BLaER1 (cell line): ENCODE results near the gene RSPH6A.

Experiments used
- H3K27ac ChIP-seq: shearing (Covaris generic); formaldehyde crosslinking; 2 replicates; pipeline ENCODE4 v1.8.1; 2022
- H3K27me3 ChIP-seq: shearing (Covaris generic); formaldehyde crosslinking; 2 replicates; pipeline ENCODE4 v1.8.1; 2022
- H3K36me3 ChIP-seq: shearing (Covaris generic); formaldehyde crosslinking; 2 replicates; pipeline ENCODE4 v1.8.1; 2022
- H3K4me1 ChIP-seq: shearing (Covaris generic); formaldehyde crosslinking; 2 replicates; pipeline ENCODE4 v1.8.1; 2022
- H3K4me2 ChIP-seq: shearing (Covaris generic); formaldehyde crosslinking; 2 replicates; pipeline ENCODE4 v1.8.1; 2022
- H3K4me3 ChIP-seq: shearing (Covaris generic); formaldehyde crosslinking; 2 replicates; pipeline ENCODE4 v1.8.1; 2022
- H3K9ac ChIP-seq: shearing (Covaris generic); formaldehyde crosslinking; 2 replicates; pipeline ENCODE4 v1.8.1; 2022
- H3K9me3 ChIP-seq: shearing (Covaris generic); formaldehyde crosslinking; 2 replicates; pipeline ENCODE4 v1.8.1; 2022
- H4K20me1 ChIP-seq: shearing (Covaris generic); formaldehyde crosslinking; 2 replicates; pipeline ENCODE4 v1.8.1; 2022
- Cebpa-rat ChIP-seq: shearing (Covaris generic); IDR thresholded peaks from 2 replicates; pipeline ENCODE4 v1.8.1; 2022

RSPH6A gene

GRCh38 chr19:45791744-45792469, 23.2 kb downstream of the RSPH6A start:
- H3K27ac ChIP-seq: peak overlapping the region; percentile 91
- H3K4me2 ChIP-seq: peak overlapping the region; percentile 95
- peak overlapping the region; percentile 89 for H3K9ac ChIP-seq
- peaks cover 32% of the 10 kb centered on the region for H3K36me3 ChIP-seq
- TF ChIP-seq Cebpa-rat: no peak
- H4K20me1 ChIP-seq: peaks cover 55% of the 10 kb centered on the region
- H3K4me3 ChIP-seq: peak overlapping the region; percentile 92
- H3K27me3 ChIP-seq: peaks cover 21% of the 10 kb centered on the region
- H3K4me1 ChIP-seq: peaks cover 35% of the 10 kb centered on the region
- H3K9me3 ChIP-seq: no peaks in the 10 kb centered on the region

GRCh38 chr19:45790942-45791341, 24.2 kb downstream of the RSPH6A start:
- Histone ChIP-seq H3K27me3 (peaks cover 23% of the 10 kb centered on the region), H3K9ac (no peak overlapping the region), H3K9me3 (no peaks in the 10 kb centered on the region), H3K36me3 (peaks cover 41% of the 10 kb centered on the region), H4K20me1 (peaks cover 64% of the 10 kb centered on the region), H3K4me2 (peak overlapping the region; percentile 95), H3K4me1 (peaks cover 35% of the 10 kb centered on the region), H3K27ac (no peak overlapping the region), H3K4me3 (no peak overlapping the region; the same call in 1 of the 2 replicates)
- TF ChIP-seq Cebpa-rat: peak; percentile 54; the same call in 1 of the 2 replicates

GRCh38 chr19:45789035-45789786, 25.9 kb downstream of the RSPH6A start:
- Histone ChIP-seq H4K20me1 (peaks cover 80% of the 10 kb centered on the region), H3K4me2 (no peak overlapping the region), H3K9ac (no peak overlapping the region), H3K27ac (no peak overlapping the region), H3K9me3 (no peaks in the 10 kb centered on the region), H3K27me3 (peaks cover 23% of the 10 kb centered on the region), H3K4me3 (no peak overlapping the region), H3K4me1 (peaks cover 35% of the 10 kb centered on the region), H3K36me3 (peaks cover 56% of the 10 kb centered on the region)
- TF ChIP-seq Cebpa-rat: no peak

GRCh38 chr19:45786533-45786894, 28.6 kb downstream of the RSPH6A start:
- Histone ChIP-seq H3K4me1 (peaks cover 14% of the 10 kb centered on the region), H3K36me3 (peaks cover 56% of the 10 kb centered on the region), H4K20me1 (peaks cover 91% of the 10 kb centered on the region), H3K9ac (no peak overlapping the region), H3K9me3 (no peaks in the 10 kb centered on the region), H3K4me3 (no peak overlapping the region), H3K27me3 (peaks cover 23% of the 10 kb centered on the region), H3K4me2 (no peak overlapping the region), H3K27ac (no peak overlapping the region)
- no peak for TF ChIP-seq Cebpa-rat

- no peak for TF ChIP-seq Cebpa-rat
- Histone ChIP-seq H3K4me2 (no peak overlapping the region), H3K27me3 (peaks cover 23% of the 10 kb centered on the region), H3K27ac (no peak overlapping the region), H3K36me3 (peaks cover 56% of the 10 kb centered on the region), H3K9me3 (no peaks in the 10 kb centered on the region), H3K4me3 (no peak overlapping the region), H4K20me1 (peaks cover 91% of the 10 kb centered on the region), H3K9ac (no peak overlapping the region), H3K4me1 (peaks cover 14% of the 10 kb centered on the region)
These were observed 29.2 kb downstream of the RSPH6A start for GRCh38 chr19:45785781-45786532.

GRCh38 chr19:45785097-45785496, 30.0 kb downstream of the RSPH6A start:
- H3K4me2 ChIP-seq: no peak overlapping the region
- H4K20me1 ChIP-seq: peaks cover 91% of the 10 kb centered on the region
- H3K27ac ChIP-seq: no peak overlapping the region
- no peaks in the 10 kb centered on the region for H3K9me3 ChIP-seq
- H3K9ac ChIP-seq: no peak overlapping the region
- H3K36me3 ChIP-seq: peaks cover 56% of the 10 kb centered on the region
- H3K4me1 ChIP-seq: peaks cover 10% of the 10 kb centered on the region
- H3K27me3 ChIP-seq: peaks cover 23% of the 10 kb centered on the region
- H3K4me3 ChIP-seq: no peak overlapping the region
- TF ChIP-seq Cebpa-rat: no peak

GRCh38 chr19:45784096-45784495, 31.0 kb downstream of the RSPH6A start:
- H3K36me3 ChIP-seq: peaks cover 46% of the 10 kb centered on the region
- H3K9ac ChIP-seq: no peak overlapping the region
- no peak overlapping the region for H3K4me2 ChIP-seq
- H4K20me1 ChIP-seq: peaks cover 86% of the 10 kb centered on the region
- peaks cover 16% of the 10 kb centered on the region for H3K4me1 ChIP-seq
- no peak overlapping the region for H3K4me3 ChIP-seq
- H3K9me3 ChIP-seq: no peaks in the 10 kb centered on the region
- H3K27ac ChIP-seq: no peak overlapping the region
- TF ChIP-seq Cebpa-rat: no peak
- H3K27me3 ChIP-seq: peaks cover 16% of the 10 kb centered on the region

- H3K27ac ChIP-seq: no peak overlapping the region
- H3K4me1 ChIP-seq: peaks cover 26% of the 10 kb centered on the region
- no peaks in the 10 kb centered on the region for H3K9me3 ChIP-seq
- peaks cover 6% of the 10 kb centered on the region for H3K27me3 ChIP-seq
- peaks cover 86% of the 10 kb centered on the region for H4K20me1 ChIP-seq
- H3K9ac ChIP-seq: no peak overlapping the region
- peaks cover 36% of the 10 kb centered on the region for H3K36me3 ChIP-seq
- H3K4me3 ChIP-seq: no peak overlapping the region
- no peak for TF ChIP-seq Cebpa-rat
- no peak overlapping the region for H3K4me2 ChIP-seq
These were observed 32.0 kb downstream of the RSPH6A start for GRCh38 chr19:45782820-45783785.

GRCh38 chr19:45782162-45782691, 32.9 kb downstream of the RSPH6A start, which contains the start of gene DMPK:
TSS of gene DMPK (minus strand) at chr19:45782490. CDS start at chr19:45782352, 138 bp downstream.
- Histone ChIP-seq H3K4me3 (no peak within 1 kb of the TSS), H3K36me3 (peaks cover 33% of the 10 kb centered on the region), H3K4me2 (no peak within 1 kb of the TSS), H3K9me3 (no peaks in the 10 kb centered on the region), H3K27ac (no peak within 1 kb of the TSS), H4K20me1 (peaks cover 83% of the 10 kb centered on the region), H3K4me1 (peaks cover 28% of the 10 kb centered on the region), H3K9ac (no peak within 1 kb of the TSS), H3K27me3 (0 out of 2 replicates have a peak, but pooled peaks cover 5% of the 10 kb centered on the region)
- TF ChIP-seq Cebpa-rat: no peak
